K562 (cell line): ENCODE data around the gene PNKD. TPM values are rescaled to one million over a fixed set of nuclear protein-coding genes. Genes with fewer than 3 reads are reported as not detected.

Experiments
- ARID1B ChIP-seq: fragments of 450-650 bp; IDR thresholded peaks from 2 replicates; pipeline ENCODE4 v1.6.1; 2016; ENCODE audit warnings: antibody characterized with exemption, mild to moderate bottlenecking, inconsistent platforms
- ARNT ChIP-seq, 2 experiments: fragments of 450-650 bp; IDR thresholded peaks; 2 replicates each; pipeline ENCODE4 v1.6.1; 2016; ENCODE audit warnings: mild to moderate bottlenecking in 1 of 2
- ATF1 ChIP-seq, 2 experiments: fragments of 450-650 bp in 1 of 2; IDR thresholded peaks; 2 replicates each; pipeline ENCODE4 v1.6.1; 2016; ENCODE audit warnings: missing compliant biosample characterization in 1 of 2, missing genetic modification characterization in 1 of 2
- BRCA1 ChIP-seq, 2 experiments: fragments of 450-650 bp in 1 of 2; sonication (generic) in 1 of 2; formaldehyde crosslinking in 1 of 2; IDR thresholded peaks; 2 replicates each; pipeline versions ENCODE4 v1.5.0 to v1.6.1; 2017 to 2020; ENCODE audit warnings: mild to moderate bottlenecking in 1 of 2, missing genetic modification reagents in 1 of 2
- EGR1 ChIP-seq: fragments of 450-650 bp; conservative IDR thresholded peaks from 2 replicates; pipeline ENCODE4 v1.6.1; 2017; ENCODE audit warnings: mild to moderate bottlenecking
- EP400 ChIP-seq: fragments of 450-650 bp; IDR thresholded peaks from 2 replicates; pipeline ENCODE4 v1.6.1; 2017; ENCODE audit warnings: antibody characterized with exemption, mild to moderate bottlenecking, moderate library complexity
- GABPA ChIP-seq: fragments of 200-800 bp; sonication (Bioruptor generic); conservative IDR thresholded peaks from 2 replicates; pipeline ENCODE4 v1.6.1; 2016; ENCODE audit warnings: low read depth, missing genetic modification characterization, missing compliant biosample characterization
- L3MBTL2 ChIP-seq: fragments of 450-650 bp; IDR thresholded peaks from 2 replicates; pipeline ENCODE4 v1.6.1; 2016; ENCODE audit warnings: mild to moderate bottlenecking, moderate library complexity
- NFE2 ChIP-seq: IDR thresholded peaks from 2 replicates; pipeline ENCODE4 v1.6.1; 2014; ENCODE audit warnings: antibody characterized with exemption, low read depth
- NFXL1 ChIP-seq: fragments of 450-650 bp; formaldehyde crosslinking; IDR thresholded peaks from 2 replicates; pipeline ENCODE4 v1.4.0; 2021; ENCODE audit warnings: mild to moderate bottlenecking
- NR2C1 ChIP-seq, 2 experiments: fragments of 450-650 bp; IDR thresholded peaks; 2 replicates each; pipeline ENCODE4 v1.6.1; 2017; ENCODE audit warnings: mild to moderate bottlenecking in 2 of 2, antibody characterized with exemption in 1 of 2, inconsistent platforms in 1 of 2, missing compliant biosample characterization in 1 of 2, missing genetic modification characterization in 1 of 2
- NR2C2 ChIP-seq, 2 experiments: fragments of 200-800 bp in 1 of 2; sonication (Bioruptor generic) in 1 of 2; sonication (generic) in 1 of 2; formaldehyde crosslinking in 1 of 2; IDR thresholded peaks; 2 replicates each; pipeline versions ENCODE4 v1.6.1 to v1.8.0; 2016 to 2022; ENCODE audit warnings: mild to moderate bottlenecking in 1 of 2, missing compliant biosample characterization in 1 of 2, missing genetic modification characterization in 1 of 2, missing genetic modification reagents in 1 of 2
- NRF1 ChIP-seq, 2 experiments: fragments of 450-650 bp; IDR thresholded peaks in 1 of 2; conservative IDR thresholded peaks in 1 of 2; 2 replicates each; pipeline ENCODE4 v1.6.1; 2014; ENCODE audit warnings: mild to moderate bottlenecking in 2 of 2
- POLR2H ChIP-seq: IDR thresholded peaks from 2 replicates; pipeline ENCODE4 v1.6.1; 2016; ENCODE audit warnings: missing genetic modification characterization, low read depth, mild to moderate bottlenecking, control low read depth, missing compliant biosample characterization, moderate library complexity
- RAD51 ChIP-seq: fragments of 450-650 bp; IDR thresholded peaks from 2 replicates; pipeline ENCODE4 v1.7.1; 2016; ENCODE audit warnings: low read depth, mild to moderate bottlenecking, borderline replicate concordance
- SMAD4 ChIP-seq: fragments of 250-450 bp; sonication (Bioruptor Pico); conservative IDR thresholded peaks from 2 replicates; pipeline ENCODE4 v1.8.0; 2021; ENCODE audit warnings: inconsistent platforms, mild to moderate bottlenecking, moderate library complexity
- SRF ChIP-seq, 2 experiments: fragments of 250-450, 450-650 bp in 1 of 2; sonication (Bioruptor Pico) in 1 of 2; sonication (generic) in 1 of 2; formaldehyde crosslinking; IDR thresholded peaks; 2 replicates each; pipeline versions ENCODE4 v1.5.0 to v1.5.1; 2020 to 2022; ENCODE audit warnings: mild to moderate bottlenecking in 1 of 2, missing genetic modification reagents in 1 of 2
- SRSF3 ChIP-seq: fragments of 200-400 bp; formaldehyde crosslinking; IDR thresholded peaks from 2 replicates; pipeline ENCODE4 v1.6.1; 2016; ENCODE audit warnings: mild to moderate bottlenecking, low read length, moderate library complexity; ENCODE audit not compliant: insufficient read depth
- THRB ChIP-seq: fragments of 450-650 bp; formaldehyde crosslinking; conservative IDR thresholded peaks from 2 replicates; pipeline ENCODE4 v1.4.0; 2022; ENCODE audit warnings: mild to moderate bottlenecking, missing genetic modification characterization
- ZFP30 ChIP-seq: fragments of 250-450 bp; sonication (Bioruptor Pico); IDR thresholded peaks from 2 replicates; pipeline ENCODE4 v1.8.0; 2022; ENCODE audit warnings: moderate library complexity, mild to moderate bottlenecking, inconsistent platforms, borderline replicate concordance
- ZFX ChIP-seq: sonication (generic); formaldehyde crosslinking; IDR thresholded peaks from 2 replicates; pipeline ENCODE4 v1.8.0; 2022; ENCODE audit warnings: mild to moderate bottlenecking, missing genetic modification reagents, moderate library complexity
- ZNF830 ChIP-seq: fragments of 250-450 bp; sonication (Bioruptor Pico); IDR thresholded peaks from 2 replicates; pipeline ENCODE4 v1.5.0; 2021; ENCODE audit warnings: mild to moderate bottlenecking
- polyA plus RNA-seq, 8 experiments: library from polyadenylated mRNA; depleted of rRNA in 4 of 8; stranded (reverse) in 5 of 8; unstranded in 3 of 8; fragments of >200 nt; fragmentation: Nextera tagmentation in 2 of 8; fragmentation: Illumina TruSeq in 1 of 8; extraction: Ambion mirVana in 2 of 8; extraction: Trizol in 1 of 8; gene quantifications; 2 replicates each; pipeline versions ENCODE4 v1.2.1 to v1.2.3, GENCODE V29; 2011 to 2014; ENCODE audit warnings: inconsistent platforms in 1 of 8, missing spikeins in 1 of 8
- total RNA-seq, 7 experiments: library from RNA; depleted of rRNA in 6 of 7; stranded (reverse); fragments of >200 nt in 6 of 7; fragmentation: Illumina TruSeq in 2 of 7; extraction: Trizol in 2 of 7; gene quantifications; 2 replicates each; pipeline versions ENCODE4 v1.2.1 to v1.2.3, GENCODE V29; 2011 to 2021; ENCODE audit warnings: low replicate concordance in 1 of 7
- TF ChIP-seq, protein P1 (sequence below), 2 experiments: fragments of 150-350 bp in 1 of 2; IDR thresholded peaks; 2 replicates each; pipeline ENCODE4 v1.6.1; 2012 to 2016; ENCODE audit warnings: low read depth in 2 of 2, low read length in 2 of 2, mild to moderate bottlenecking in 1 of 2, moderate library complexity in 1 of 2

The PNKD gene
- total and polyA plus RNA-seq, 9 of the 15 experiments (the other 6 are each of a cell fraction or from before 2014, with no cell fraction given) = 26.0 to 105 (median 60.1) TPM

DNA sequence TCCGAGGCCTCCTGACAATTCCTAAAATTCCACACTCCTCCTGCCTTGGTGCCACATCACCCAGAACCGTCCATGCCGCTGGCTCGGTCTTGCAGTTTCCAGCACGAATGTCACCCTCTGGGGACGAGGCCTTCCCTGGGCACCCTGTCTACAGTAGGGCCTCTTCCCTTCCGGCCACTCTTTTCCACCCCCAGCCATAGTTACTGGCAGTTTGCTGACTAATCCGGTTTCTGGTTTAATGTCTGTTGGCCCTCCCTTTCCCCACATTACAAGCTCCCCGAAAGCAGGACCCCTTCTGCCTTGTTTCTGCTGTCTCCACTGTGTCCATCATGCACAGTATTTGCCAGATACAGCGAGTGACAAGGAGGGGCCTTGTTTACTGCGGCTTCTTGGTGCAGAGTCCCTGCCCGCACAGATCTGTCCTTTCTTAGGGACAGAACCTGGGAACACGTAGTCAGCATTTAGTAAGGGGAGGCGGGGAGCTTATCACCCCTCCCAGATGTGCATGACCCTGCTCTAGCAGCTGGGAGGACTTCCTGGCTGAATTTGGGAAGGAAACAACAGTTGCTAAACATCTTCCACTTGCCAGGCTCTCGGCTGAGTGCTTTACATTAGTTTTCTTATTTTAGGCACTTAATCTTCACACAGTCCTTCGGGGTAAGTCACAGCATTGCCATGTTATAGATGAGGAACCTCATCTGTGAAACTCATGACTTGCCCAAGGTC, 62.8 kb downstream of the PNKD start (continued):
- peak; percentile 27 for TF ChIP-seq EGR1
- TF ChIP-seq, protein P1, sequence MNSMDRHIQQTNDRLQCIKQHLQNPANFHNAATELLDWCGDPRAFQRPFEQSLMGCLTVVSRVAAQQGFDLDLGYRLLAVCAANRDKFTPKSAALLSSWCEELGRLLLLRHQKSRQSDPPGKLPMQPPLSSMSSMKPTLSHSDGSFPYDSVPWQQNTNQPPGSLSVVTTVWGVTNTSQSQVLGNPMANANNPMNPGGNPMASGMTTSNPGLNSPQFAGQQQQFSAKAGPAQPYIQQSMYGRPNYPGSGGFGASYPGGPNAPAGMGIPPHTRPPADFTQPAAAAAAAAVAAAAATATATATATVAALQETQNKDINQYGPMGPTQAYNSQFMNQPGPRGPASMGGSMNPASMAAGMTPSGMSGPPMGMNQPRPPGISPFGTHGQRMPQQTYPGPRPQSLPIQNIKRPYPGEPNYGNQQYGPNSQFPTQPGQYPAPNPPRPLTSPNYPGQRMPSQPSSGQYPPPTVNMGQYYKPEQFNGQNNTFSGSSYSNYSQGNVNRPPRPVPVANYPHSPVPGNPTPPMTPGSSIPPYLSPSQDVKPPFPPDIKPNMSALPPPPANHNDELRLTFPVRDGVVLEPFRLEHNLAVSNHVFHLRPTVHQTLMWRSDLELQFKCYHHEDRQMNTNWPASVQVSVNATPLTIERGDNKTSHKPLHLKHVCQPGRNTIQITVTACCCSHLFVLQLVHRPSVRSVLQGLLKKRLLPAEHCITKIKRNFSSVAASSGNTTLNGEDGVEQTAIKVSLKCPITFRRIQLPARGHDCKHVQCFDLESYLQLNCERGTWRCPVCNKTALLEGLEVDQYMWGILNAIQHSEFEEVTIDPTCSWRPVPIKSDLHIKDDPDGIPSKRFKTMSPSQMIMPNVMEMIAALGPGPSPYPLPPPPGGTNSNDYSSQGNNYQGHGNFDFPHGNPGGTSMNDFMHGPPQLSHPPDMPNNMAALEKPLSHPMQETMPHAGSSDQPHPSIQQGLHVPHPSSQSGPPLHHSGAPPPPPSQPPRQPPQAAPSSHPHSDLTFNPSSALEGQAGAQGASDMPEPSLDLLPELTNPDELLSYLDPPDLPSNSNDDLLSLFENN (IDR thresholded peaks at IDR 0.05; ENCODE audit: low read depth in 2 of 2, low read length in 2 of 2) = 0 out of 4 replicates have a peak, but pooled peaks of 1 of the 2 experiments have one; percentile 40
- peak; percentile 23 to 62; a peak in 1 of 4 replicates for TF ChIP-seq ARNT (IDR thresholded peaks at IDR 0.05)
- TF ChIP-seq EP400 = peak; percentile 81; the same call in 1 of the 2 replicates
- TF ChIP-seq NFE2 = peak; percentile 55
- TF ChIP-seq ZNF830 (CRISPR knock-in tag) = no peak
- TF ChIP-seq SMAD4 (CRISPR knock-in tag) = peak; percentile 65; the same call in 1 of the 2 replicates
- peak; percentile 49; the same call in 1 of the 2 replicates for TF ChIP-seq L3MBTL2
- TF ChIP-seq SRSF3 = no peak
- no peak for TF ChIP-seq RAD51
- TF ChIP-seq NFXL1 (CRISPR knock-in tag) = no peak
- TF ChIP-seq GABPA (tag) = peak; percentile 81
- peak; percentile 90 for TF ChIP-seq ARID1B
- peak; percentile 68 for TF ChIP-seq POLR2H (tag)
- TF ChIP-seq NRF1 (conservative IDR thresholded peaks at IDR 0.05 in 1 of 2, IDR thresholded peaks at IDR 0.05 in 1 of 2) = peak; percentile 35 to 38; a peak in 1 of 4 replicates
- TF ChIP-seq SRF (CRISPR knock-in tag; IDR thresholded peaks at IDR 0.05) = 0 out of 4 replicates have a peak, but pooled peaks of 1 of the 2 experiments have one; percentile 19
- TF ChIP-seq NR2C2 (CRISPR knock-in tag; IDR thresholded peaks at IDR 0.05) = no peak
- peak; percentile 81 for TF ChIP-seq NR2C2 (tag; IDR thresholded peaks at IDR 0.05)
- TF ChIP-seq ZFP30 = no peak
- peak; percentile 59; the same call in 1 of the 2 replicates for TF ChIP-seq NR2C1 (IDR thresholded peaks at IDR 0.05)
- peak; percentile 51 for TF ChIP-seq NR2C1 (tag; IDR thresholded peaks at IDR 0.05)
- TF ChIP-seq THRB = no peak
- TF ChIP-seq BRCA1 (IDR thresholded peaks at IDR 0.05) = no peak
- TF ChIP-seq BRCA1 (CRISPR knock-in tag; IDR thresholded peaks at IDR 0.05) = no peak
- peak; percentile 77 for TF ChIP-seq ZFX (CRISPR knock-in tag)
- TF ChIP-seq ATF1 (CRISPR knock-in tag; IDR thresholded peaks at IDR 0.05) = no peak
- peak; percentile 79 for TF ChIP-seq ATF1 (tag; IDR thresholded peaks at IDR 0.05)
